CD8-positive, alpha-beta memory T cell (primary cell): ENCODE data around the gene ZNF227. TPM values are rescaled to one million over a fixed set of nuclear protein-coding genes. Genes with fewer than 3 reads are reported as not detected.

Experiments
- CTCF ChIA-PET: fragments of 350-600 bp; sonication (Branson Sonifier 250); formaldehyde crosslinking; loops from one replicate; lab custom pipeline; 2021; ENCODE audit warnings: antibody characterized with exemption; lab: Charles Lee
- POLR2A ChIA-PET: fragments of 350-600 bp; sonication (Branson Sonifier 250); formaldehyde crosslinking; loops from one replicate; lab custom pipeline; 2021; ENCODE audit warnings: antibody characterized with exemption; lab: Charles Lee
- DNase-seq, 5 donors: peaks; one replicate each; pipeline versions ENCODE4 v3.0.0 to v3.0.0-alpha.2; 2020 to 2022; ENCODE audit warnings: mixed read lengths in 1 of 5
- H3K27ac ChIP-seq: one replicate; pipeline ENCODE4 v1.7.0; 2013; ENCODE audit warnings: low read depth, mild to moderate bottlenecking, low read length, moderate library complexity
- H3K27me3 ChIP-seq: 2 replicates; pipeline ENCODE4 v1.7.0; 2013; ENCODE audit warnings: low read length, mild to moderate bottlenecking; ENCODE audit not compliant: insufficient read depth, poor library complexity, severe bottlenecking
- H3K36me3 ChIP-seq: 2 replicates; pipeline ENCODE4 v1.7.0; 2013; ENCODE audit warnings: mild to moderate bottlenecking, low read length, moderate library complexity; ENCODE audit not compliant: insufficient read depth
- H3K4me1 ChIP-seq: 2 replicates; pipeline ENCODE4 v1.7.0; 2013; ENCODE audit warnings: mild to moderate bottlenecking, low read length, moderate library complexity; ENCODE audit not compliant: insufficient read depth
- H3K4me3 ChIP-seq: 2 replicates; pipeline ENCODE4 v1.7.0; 2013; ENCODE audit warnings: mild to moderate bottlenecking, low read length
- H3K9me3 ChIP-seq: 2 replicates; pipeline ENCODE4 v1.7.0; 2013; ENCODE audit warnings: mild to moderate bottlenecking, low read length
- H3K27ac Mint-ChIP-seq, 8 donors: one replicate each; pipeline ENCODE4 v1.8.0; 2020 to 2021; ENCODE audit warnings: mixed read lengths in 8 of 8, mild to moderate bottlenecking in 6 of 8, inconsistent platforms in 3 of 8, moderate library complexity in 3 of 8
- H3K27me3 Mint-ChIP-seq, 2 donors: one replicate each; pipeline ENCODE4 v1.8.0; 2020 to 2021; ENCODE audit warnings: mixed read lengths in 2 of 2, mild to moderate bottlenecking in 1 of 2, moderate library complexity in 1 of 2
- H3K36me3 Mint-ChIP-seq, 3 donors: one replicate each; pipeline ENCODE4 v1.8.0; 2020 to 2021; ENCODE audit warnings: mixed read lengths in 3 of 3, inconsistent platforms in 1 of 3, mild to moderate bottlenecking in 1 of 3
- H3K4me1 Mint-ChIP-seq, 3 donors: one replicate each; pipeline ENCODE4 v1.8.0; 2020 to 2021; ENCODE audit warnings: mixed read lengths in 3 of 3, inconsistent platforms in 1 of 3, mild to moderate bottlenecking in 1 of 3
- H3K4me3 Mint-ChIP-seq, 7 donors: one replicate each; pipeline ENCODE4 v1.8.0; 2020 to 2021; ENCODE audit warnings: mixed read lengths in 7 of 7, mild to moderate bottlenecking in 6 of 7, moderate library complexity in 4 of 7, inconsistent platforms in 2 of 7
- H3K9me3 Mint-ChIP-seq, 5 donors: one replicate each; pipeline ENCODE4 v1.8.0; 2020 to 2022; ENCODE audit warnings: mixed read lengths in 5 of 5, mild to moderate bottlenecking in 3 of 5, moderate library complexity in 2 of 5, inconsistent platforms in 1 of 5
- polyA plus RNA-seq: library from polyadenylated mRNA; unstranded; fragments of 300-500 nt; fragmentation: Illumina TruSeq; gene quantifications from one replicate; pipeline ENCODE4 v1.2.3, GENCODE V29; 2021
- total RNA-seq, 2 experiments: library from RNA; stranded (reverse); gene quantifications; one replicate each; pipeline ENCODE4 v1.2.3, GENCODE V29; 2021

ZNF227 gene
- total and polyA plus RNA-seq, 3 experiments from 2014 or later, result 11.4 to 24.0 (median 22.1) TPM

- H3K36me3 Mint-ChIP-seq, result peaks cover 20 to 84% (median 60%) of the 10 kb centered on the region in 3 donors
These were observed 65.0 kb downstream of the ZNF227 start for GRCh38 chr19:44277331-44277730.

GRCh38 chr19:44278181-44278690, 65.9 kb downstream of the ZNF227 start:
- Mint-ChIP-seq H3K27me3 (no peaks in the 10 kb centered on the region), H3K36me3 (peaks cover 21 to 87% (median 57%) of the 10 kb centered on the region in 3 donors), H3K9me3 (peaks cover 59 to 94% (median 78%) of the 10 kb centered on the region in 5 donors), H3K4me3 (no peak overlapping the region), H3K27ac (no peak overlapping the region), H3K4me1 (no peaks in the 10 kb centered on the region)
- ChIA-PET POLR2A (no interaction called here), CTCF (interaction anchor here (1.0 kb wide), 1 partner anchor 11 kb away, joined by 3 read pairs; no protein-coding TSS in a partner anchor)
- Histone ChIP-seq H3K27ac (no peak overlapping the region), H3K36me3 (no peaks in the 10 kb centered on the region), H3K4me1 (no peaks in the 10 kb centered on the region), H3K4me3 (no peak overlapping the region), H3K27me3 (no peaks in the 10 kb centered on the region), H3K9me3 (peaks cover 18% of the 10 kb centered on the region)
- no peak for DNase-seq

More at GRCh38 chr19:44277331-44277730, 65.0 kb downstream of the ZNF227 start:
- ChIA-PET POLR2A (no interaction called here), CTCF (no interaction called here)
- Histone ChIP-seq H3K4me3 (no peak overlapping the region), H3K4me1 (no peaks in the 10 kb centered on the region), H3K27ac (no peak overlapping the region), H3K27me3 (no peaks in the 10 kb centered on the region), H3K9me3 (peaks cover 9% of the 10 kb centered on the region), H3K36me3 (no peaks in the 10 kb centered on the region)
- Mint-ChIP-seq H3K4me1 (no peaks in the 10 kb centered on the region), H3K4me3 (no peak overlapping the region), H3K9me3 (peaks cover 62 to 93% (median 82%) of the 10 kb centered on the region in 5 donors), H3K27me3 (no peaks in the 10 kb centered on the region), H3K27ac (no peak overlapping the region)
- DNase-seq, result no peak

GRCh38 chr19:44280916-44281315, 68.6 kb downstream of the ZNF227 start:
- Histone ChIP-seq H3K9me3 (peaks cover 12% of the 10 kb centered on the region), H3K4me3 (no peak overlapping the region), H3K4me1 (no peaks in the 10 kb centered on the region), H3K36me3 (no peaks in the 10 kb centered on the region), H3K27me3 (no peaks in the 10 kb centered on the region), H3K27ac (no peak overlapping the region)
- ChIA-PET CTCF (no interaction called here), POLR2A (no interaction called here)
- no peak for DNase-seq
- Mint-ChIP-seq H3K27me3 (no peaks in the 10 kb centered on the region), H3K4me3 (no peak overlapping the region), H3K9me3 (peaks cover 62 to 93% (median 79%) of the 10 kb centered on the region in 5 donors), H3K4me1 (no peaks in the 10 kb centered on the region), H3K27ac (no peak overlapping the region), H3K36me3 (peaks cover 15 to 78% (median 48%) of the 10 kb centered on the region in 3 donors)

GRCh38 chr19:44282846-44283245, 70.5 kb downstream of the ZNF227 start:
- no peak for DNase-seq
- H3K9me3 Mint-ChIP-seq, result peaks cover 57 to 94% (median 84%) of the 10 kb centered on the region in 5 donors
- no peaks in the 10 kb centered on the region for H3K4me1 ChIP-seq
- H3K36me3 Mint-ChIP-seq, result peaks cover 21 to 79% (median 55%) of the 10 kb centered on the region in 3 donors
- H3K27ac ChIP-seq, result no peak overlapping the region
- CTCF ChIA-PET, result no interaction called here
- no peak overlapping the region for H3K4me3 Mint-ChIP-seq
- H3K4me3 ChIP-seq, result no peak overlapping the region
- no peaks in the 10 kb centered on the region for H3K4me1 Mint-ChIP-seq
- H3K27me3 Mint-ChIP-seq, result no peaks in the 10 kb centered on the region
- H3K36me3 ChIP-seq, result peaks cover 10% of the 10 kb centered on the region
- no peak overlapping the region for H3K27ac Mint-ChIP-seq
- peaks cover 24% of the 10 kb centered on the region for H3K9me3 ChIP-seq
- POLR2A ChIA-PET, result no interaction called here
- no peaks in the 10 kb centered on the region for H3K27me3 ChIP-seq

- CTCF ChIA-PET, result no interaction called here
- H3K4me1 Mint-ChIP-seq, result no peaks in the 10 kb centered on the region
- peaks cover 45% of the 10 kb centered on the region for H3K9me3 ChIP-seq
These were observed 72.6 kb downstream of the ZNF227 start for GRCh38 chr19:44284968-44285367.

More at GRCh38 chr19:44284968-44285367, 72.6 kb downstream of the ZNF227 start:
- peaks cover 31 to 79% (median 62%) of the 10 kb centered on the region in 3 donors for H3K36me3 Mint-ChIP-seq
- H3K27ac Mint-ChIP-seq, result no peak overlapping the region
- no peak overlapping the region for H3K27ac ChIP-seq
- H3K36me3 ChIP-seq, result peaks cover 32% of the 10 kb centered on the region
- H3K27me3 ChIP-seq, result no peaks in the 10 kb centered on the region
- no peak overlapping the region for H3K4me3 ChIP-seq
- no peaks in the 10 kb centered on the region for H3K27me3 Mint-ChIP-seq
- DNase-seq, result no peak
- H3K4me3 Mint-ChIP-seq, result no peak overlapping the region
- peaks cover 61 to 95% (median 84%) of the 10 kb centered on the region in 5 donors for H3K9me3 Mint-ChIP-seq
- POLR2A ChIA-PET, result no interaction called here
- H3K4me1 ChIP-seq, result no peaks in the 10 kb centered on the region

Other genes with a start within 250 kb of the ZNF227 start
- gene ZNF155, start 228.3 kb upstream of the ZNF227 start, total RNA-seq, result 1 to 10 TPM; 5.0 to 5.4 TPM
- gene ZNF155, start 228.3 kb upstream of the ZNF227 start, polyA plus RNA-seq, result 5.8 TPM
- gene ZNF230, start 209.6 kb upstream of the ZNF227 start, total RNA-seq, result 1 to 10 TPM; 3.9 to 4.9 TPM
- gene ZNF230, start 209.6 kb upstream of the ZNF227 start, polyA plus RNA-seq, result 3.4 TPM
- 1 to 10 TPM; 2.5 to 3.3 TPM for gene ZNF222, start 187.2 kb upstream of the ZNF227 start, total RNA-seq
- 3.2 TPM for gene ZNF222, start 187.2 kb upstream of the ZNF227 start, polyA plus RNA-seq
- gene ZNF223, start 160.5 kb upstream of the ZNF227 start, total RNA-seq, result 1 to 10 TPM; 1.3 to 1.9 TPM
- gene ZNF223, start 160.5 kb upstream of the ZNF227 start, polyA plus RNA-seq, result 2.7 TPM
- gene ZNF284, start 140.4 kb upstream of the ZNF227 start, total RNA-seq, result 1 to 10 TPM; 2.4 to 2.7 TPM
- gene ZNF284, start 140.4 kb upstream of the ZNF227 start, polyA plus RNA-seq, result 0.91 TPM
- gene ZNF224, start 118.2 kb upstream of the ZNF227 start, total RNA-seq, result 10 to 100 TPM; 19.6 to 20.6 TPM
- 11.9 TPM for gene ZNF224, start 118.2 kb upstream of the ZNF227 start, polyA plus RNA-seq
- gene ZNF225, start 99.1 kb upstream of the ZNF227 start, total RNA-seq, result 1 to 10 TPM; 3.3 to 3.5 TPM
- gene ZNF225, start 99.1 kb upstream of the ZNF227 start, polyA plus RNA-seq, result 3.6 TPM
- gene ZNF234, start 71.0 kb upstream of the ZNF227 start, total RNA-seq, result 1 to 10 TPM; 9.4 to 9.5 TPM
- gene ZNF234, start 71.0 kb upstream of the ZNF227 start, polyA plus RNA-seq, result 5.2 TPM
- 1 to 10 TPM; 8.6 to 9.4 TPM for gene ZNF226, start 47.4 kb upstream of the ZNF227 start, total RNA-seq
- gene ZNF226, start 47.4 kb upstream of the ZNF227 start, polyA plus RNA-seq, result 24.8 TPM
- under 1 TPM; 0.09 to 0.22 TPM for gene ZNF233, start 47.4 kb downstream of the ZNF227 start, total RNA-seq
- gene ZNF233, start 47.4 kb downstream of the ZNF227 start, polyA plus RNA-seq, result 0.44 TPM
- gene ZNF235, start 92.5 kb downstream of the ZNF227 start, total RNA-seq, result 1 to 10 TPM; 4.7 to 5.1 TPM
- 3.8 TPM for gene ZNF235, start 92.5 kb downstream of the ZNF227 start, polyA plus RNA-seq
- gene ZNF112, start 144.1 kb downstream of the ZNF227 start, total RNA-seq, result under 1 TPM in 1 of 2 experiments, not detected in 1; 0.49 TPM
- not detected for gene ZNF112, start 144.1 kb downstream of the ZNF227 start, polyA plus RNA-seq
- gene ZNF285, start 189.1 kb downstream of the ZNF227 start, total RNA-seq, result 1 to 10 TPM in 1 of 2 experiments, under 1 TPM in 1; 0.64 to 1.0 TPM
- gene ZNF285, start 189.1 kb downstream of the ZNF227 start, polyA plus RNA-seq, result 1.4 TPM
- gene ZNF229, start 235.9 kb downstream of the ZNF227 start, total RNA-seq, result 1 to 10 TPM; 1.2 to 1.6 TPM
- gene ZNF229, start 235.9 kb downstream of the ZNF227 start, polyA plus RNA-seq, result 0.10 TPM